ENCODE measurements around the gene C1GALT1C1.

GRCh38 chrX:120638619-120639018 lies 8.8 kb upstream of the C1GALT1C1 start:
- TF ChIP-seq, protein P1, sequence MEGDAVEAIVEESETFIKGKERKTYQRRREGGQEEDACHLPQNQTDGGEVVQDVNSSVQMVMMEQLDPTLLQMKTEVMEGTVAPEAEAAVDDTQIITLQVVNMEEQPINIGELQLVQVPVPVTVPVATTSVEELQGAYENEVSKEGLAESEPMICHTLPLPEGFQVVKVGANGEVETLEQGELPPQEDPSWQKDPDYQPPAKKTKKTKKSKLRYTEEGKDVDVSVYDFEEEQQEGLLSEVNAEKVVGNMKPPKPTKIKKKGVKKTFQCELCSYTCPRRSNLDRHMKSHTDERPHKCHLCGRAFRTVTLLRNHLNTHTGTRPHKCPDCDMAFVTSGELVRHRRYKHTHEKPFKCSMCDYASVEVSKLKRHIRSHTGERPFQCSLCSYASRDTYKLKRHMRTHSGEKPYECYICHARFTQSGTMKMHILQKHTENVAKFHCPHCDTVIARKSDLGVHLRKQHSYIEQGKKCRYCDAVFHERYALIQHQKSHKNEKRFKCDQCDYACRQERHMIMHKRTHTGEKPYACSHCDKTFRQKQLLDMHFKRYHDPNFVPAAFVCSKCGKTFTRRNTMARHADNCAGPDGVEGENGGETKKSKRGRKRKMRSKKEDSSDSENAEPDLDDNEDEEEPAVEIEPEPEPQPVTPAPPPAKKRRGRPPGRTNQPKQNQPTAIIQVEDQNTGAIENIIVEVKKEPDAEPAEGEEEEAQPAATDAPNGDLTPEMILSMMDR (IDR thresholded peaks at IDR 0.05) = no peak
- TF ChIP-seq POLR2A (IDR thresholded peaks at IDR 0.05) = no peak
